GM23338 (cell line): ENCODE measurements around the gene TULP4. TPM values are rescaled to one million over a fixed set of nuclear protein-coding genes. Genes with fewer than 3 reads are reported as not detected.

ENCODE experiments used
- ATAC-seq: fragments of 200-7000 bp; cut with Tn5 transposase; 3 replicates; pipeline ENCODE4 v1.9.1; 2020
- DNase-seq: peaks from one replicate; pipeline ENCODE4 v3.0.0-alpha.2; 2015; ENCODE audit warnings: low spot score
- H2AFZ ChIP-seq: fragments of 200-600 bp; sonication (generic); 2 replicates; pipeline ENCODE4 v1.8.0; 2016; ENCODE audit warnings: antibody characterized with exemption, mild to moderate bottlenecking, moderate library complexity
- H3F3A ChIP-seq: fragments of 200-600 bp; sonication (generic); replicated peaks from 2 replicates; pipeline ENCODE4 v1.8.0; 2017; ENCODE audit warnings: antibody characterized with exemption, mixed run types, low read depth
- H3K27ac ChIP-seq: fragments of 200-600 bp; sonication (generic); 2 replicates; pipeline ENCODE4 v1.6.1; 2016; ENCODE audit warnings: low read depth
- H3K27me3 ChIP-seq: fragments of 200-600 bp; sonication (generic); 2 replicates; pipeline ENCODE4 v1.8.0; 2016; ENCODE audit warnings: mild to moderate bottlenecking, mixed run types, moderate library complexity; ENCODE audit not compliant: insufficient read depth
- H3K36me3 ChIP-seq: fragments of 200-600 bp; sonication (generic); 2 replicates; pipeline ENCODE4 v1.8.0; 2016; ENCODE audit warnings: mild to moderate bottlenecking; ENCODE audit not compliant: insufficient read depth
- H3K4me1 ChIP-seq: fragments of 200-600 bp; sonication (generic); 2 replicates; pipeline ENCODE4 v1.8.0; 2016; ENCODE audit warnings: mild to moderate bottlenecking, moderate library complexity; ENCODE audit not compliant: insufficient read depth
- H3K4me2 ChIP-seq: fragments of 200-600 bp; sonication (generic); 2 replicates; pipeline ENCODE4 v1.7.1; 2017; ENCODE audit warnings: mixed run types
- H3K4me3 ChIP-seq: fragments of 200-600 bp; sonication (generic); 2 replicates; pipeline ENCODE4 v1.6.1; 2016; ENCODE audit warnings: mixed run types
- H3K79me2 ChIP-seq: fragments of 200-600 bp; sonication (generic); replicated peaks from 2 replicates; pipeline ENCODE4 v1.8.0; 2017; ENCODE audit warnings: mild to moderate bottlenecking; ENCODE audit not compliant: insufficient read depth
- H3K9me2 ChIP-seq: fragments of 200-600 bp; sonication (generic); 2 replicates; pipeline ENCODE4 v1.8.0; 2017; ENCODE audit not compliant: insufficient read depth
- H4K20me1 ChIP-seq: fragments of 200-600 bp; sonication (generic); replicated peaks from 2 replicates; pipeline ENCODE4 v1.8.0; 2017; ENCODE audit warnings: mild to moderate bottlenecking; ENCODE audit not compliant: insufficient read depth
- H3K27ac Mint-ChIP-seq: 2 replicates; pipeline ENCODE4 v1.8.0; 2020; ENCODE audit warnings: inconsistent platforms, mild to moderate bottlenecking, moderate library complexity, mixed read lengths
- H3K27me3 Mint-ChIP-seq: 3 replicates; pipeline ENCODE4 v1.8.0; 2022; ENCODE audit warnings: low read depth, mild to moderate bottlenecking, moderate library complexity, mixed read lengths, inconsistent platforms; ENCODE audit not compliant: insufficient read depth, poor library complexity
- H3K36me3 Mint-ChIP-seq: 3 replicates; pipeline ENCODE4 v1.8.0; 2021; ENCODE audit warnings: low read depth, mild to moderate bottlenecking, inconsistent platforms, moderate library complexity, mixed read lengths
- H3K4me1 Mint-ChIP-seq: 3 replicates; pipeline ENCODE4 v1.8.0; 2020; ENCODE audit warnings: mild to moderate bottlenecking, inconsistent platforms, mixed read lengths
- H3K4me3 Mint-ChIP-seq: 3 replicates; pipeline ENCODE4 v1.8.0; 2021; ENCODE audit warnings: moderate library complexity, mild to moderate bottlenecking, inconsistent platforms, mixed read lengths
- H3K9me3 Mint-ChIP-seq: 3 replicates; pipeline ENCODE4 v1.8.0; 2020; ENCODE audit warnings: moderate library complexity, mild to moderate bottlenecking, inconsistent platforms, mixed read lengths
- CTCF ChIP-seq, 2 experiments: fragments of 200-600 bp in 1 of 2; sonication (generic) in 1 of 2; conservative IDR thresholded peaks; 2 replicates each; pipeline versions ENCODE4 v1.5.1 to v1.6.1; 2016 to 2017; ENCODE audit warnings: antibody characterized with exemption in 2 of 2, low read depth in 2 of 2, mild to moderate bottlenecking in 2 of 2, moderate library complexity in 1 of 2
- ETS1 ChIP-seq: IDR thresholded peaks from 2 replicates; pipeline ENCODE4 v1.6.1; 2016; ENCODE audit warnings: antibody characterized with exemption
- STAT1 ChIP-seq: IDR thresholded peaks from one replicate; pipeline ENCODE4 v1.6.1; 2016; ENCODE audit warnings: antibody characterized with exemption; ENCODE audit not compliant: unreplicated experiment
- ZNF331 ChIP-seq: fragments of 250-450 bp; sonication (Bioruptor Pico); IDR thresholded peaks from 2 replicates; pipeline ENCODE4 v1.5.0; 2020; ENCODE audit warnings: low read depth, mild to moderate bottlenecking, moderate library complexity
- ZNF462 ChIP-seq: fragments of 250-450 bp; sonication (Bioruptor Pico); IDR thresholded peaks from 2 replicates; pipeline ENCODE4 v1.5.0; 2020; ENCODE audit warnings: mild to moderate bottlenecking, moderate library complexity
- polyA plus RNA-seq: library from polyadenylated mRNA; unstranded; fragments of >200 nt; fragmentation: Nextera tagmentation; extraction: Ambion mirVana; gene quantifications from 2 replicates; pipeline ENCODE4 v1.2.1, GENCODE V29; 2016
- total RNA-seq: library from RNA; depleted of rRNA; stranded (reverse); fragments of >200 nt; shearing (Covaris generic); gene quantifications from 2 replicates; pipeline ENCODE4 v1.2.3, GENCODE V29; 2014

TULP4 gene
- total and polyA plus RNA-seq, 2 experiments from 2014 or later: 31.2 to 50.2 TPM

- Mint-ChIP-seq H3K27me3 (peaks cover 6% of the 10 kb centered on the region), H3K9me3 (no peaks in the 10 kb centered on the region; the same call in 2 of the 3 replicates), H3K4me1 (peaks cover 12% of the 10 kb centered on the region), H3K36me3 (peaks cover 2% of the 10 kb centered on the region; the same call in 1 of the 3 replicates), H3K4me3 (no peak overlapping the region; the same call in 2 of the 3 replicates), H3K27ac (peak overlapping the region; percentile 32)
- Histone ChIP-seq H3K36me3 (no peaks in the 10 kb centered on the region), H2AFZ (no peak overlapping the region), H3K79me2 (0 out of 2 replicates have a peak, but pooled peaks cover 3% of the 10 kb centered on the region), H3K4me2 (no peak overlapping the region; the same call in 1 of the 2 replicates), H3K27me3 (no peaks in the 10 kb centered on the region), H3K27ac (no peak overlapping the region), H3F3A (0 out of 2 replicates have a peak, but pooled peaks cover 4% of the 10 kb centered on the region), H3K9me2 (no peaks in the 10 kb centered on the region), H3K4me3 (no peak overlapping the region), H3K4me1 (no peaks in the 10 kb centered on the region), H4K20me1 (no peaks in the 10 kb centered on the region; the same call in 1 of the 2 replicates)
- DNase-seq (peak; percentile 65), ATAC-seq (peak; percentile 74)
- no peak for TF ChIP-seq CTCF (conservative IDR thresholded peaks at IDR 0.05; ENCODE audit: low read depth in 2 of 2)
- TF ChIP-seq ZNF462 (CRISPR knock-in tag): no peak
- TF ChIP-seq ETS1: no peak
- TF ChIP-seq ZNF331 (CRISPR knock-in tag): no peak
- TF ChIP-seq STAT1: no peak
These were observed 236.3 kb downstream of the TULP4 start for GRCh38 chr6:158548418-158549161.
